Stimulated activated CD8-positive, alpha-beta memory T cell treated with anti-CD3 and anti-CD28 coated beads, Interleukin-15, amount 100 ng/mL, for 24 hours (primary cell): ENCODE results near the gene MCAT.
"Not testable (repeated sequence)": the region's sequence is repeated elsewhere in the genome, so short reads cannot be mapped to it uniquely, and the experiment has no call there.

Experiments used
- DNase-seq: peaks from one replicate; pipeline ENCODE4 v3.0.0-alpha.2; 2020; ENCODE audit warnings: low read depth

The MCAT gene

GRCh38 chr22:43127166-43127908 is 15.9 kb downstream of the MCAT start:
- DNase-seq, result no peak

- DNase-seq, result no peak
Observed at GRCh38 chr22:43126501-43127165, 16.6 kb downstream of the MCAT start.

- DNase-seq, result no peak
Observed at GRCh38 chr22:43118953-43119458, 24.2 kb downstream of the MCAT start.

GRCh38 chr22:43118024-43118849 is 25.0 kb downstream of the MCAT start:
- no peak for DNase-seq

GRCh38 chr22:43116932-43117331 is 26.3 kb downstream of the MCAT start:
- no peak for DNase-seq

- DNase-seq, result no peak
Observed at GRCh38 chr22:43114958-43115357, 28.2 kb downstream of the MCAT start.

GRCh38 chr22:43113526-43114251 is 29.5 kb downstream of the MCAT start:
- no peak for DNase-seq

- DNase-seq, result no peak
Observed at GRCh38 chr22:43110927-43111623, 32.1 kb downstream of the MCAT start.

- no peak for DNase-seq
Observed at GRCh38 chr22:43110444-43110926, 32.7 kb downstream of the MCAT start, which contains the start of gene BIK. Gene BIK, plus strand, starts transcription at chr22:43110750. Its CDS starts 13,273 bp downstream, at chr22:43124023.

- DNase-seq, result no peak
Observed at GRCh38 chr22:43109921-43110443, 33.2 kb downstream of the MCAT start.

- DNase-seq, result no peak
Observed at GRCh38 chr22:43109511-43109910, 33.7 kb downstream of the MCAT start.

GRCh38 chr22:43106302-43106701 is 36.9 kb downstream of the MCAT start:
- no peak for DNase-seq

- DNase-seq, result not testable (repeated sequence)
Observed at GRCh38 chr22:43104950-43105349, 38.2 kb downstream of the MCAT start.

GRCh38 chr22:43104056-43104625 is 39.1 kb downstream of the MCAT start:
- not testable (repeated sequence) for DNase-seq

- DNase-seq, result no peak
Observed at GRCh38 chr22:43101306-43101705, 41.9 kb downstream of the MCAT start.

GRCh38 chr22:43100225-43100624 is 43.0 kb downstream of the MCAT start:
- DNase-seq, result no peak

GRCh38 chr22:43099095-43099494 is 44.1 kb downstream of the MCAT start:
- DNase-seq, result no peak

GRCh38 chr22:43098356-43098755 is 44.8 kb downstream of the MCAT start:
- DNase-seq, result no peak

GRCh38 chr22:43096420-43096819 is 46.8 kb downstream of the MCAT start:
- DNase-seq, result no peak

- no peak for DNase-seq
Observed at GRCh38 chr22:43094551-43094950, 48.6 kb downstream of the MCAT start.
